SH-SY5Y (cell line): ENCODE measurements around the gene TSPAN8.

Experiments
- GATA2 ChIP-seq: IDR thresholded peaks from 2 replicates; pipeline ENCODE4 v1.6.1; 2011; ENCODE audit warnings: mild to moderate bottlenecking, low read depth, low read length
- GATA3 ChIP-seq: IDR thresholded peaks from 2 replicates; pipeline ENCODE4 v1.6.1; 2011; ENCODE audit warnings: low read depth, mild to moderate bottlenecking, low read length, moderate library complexity

DNA sequence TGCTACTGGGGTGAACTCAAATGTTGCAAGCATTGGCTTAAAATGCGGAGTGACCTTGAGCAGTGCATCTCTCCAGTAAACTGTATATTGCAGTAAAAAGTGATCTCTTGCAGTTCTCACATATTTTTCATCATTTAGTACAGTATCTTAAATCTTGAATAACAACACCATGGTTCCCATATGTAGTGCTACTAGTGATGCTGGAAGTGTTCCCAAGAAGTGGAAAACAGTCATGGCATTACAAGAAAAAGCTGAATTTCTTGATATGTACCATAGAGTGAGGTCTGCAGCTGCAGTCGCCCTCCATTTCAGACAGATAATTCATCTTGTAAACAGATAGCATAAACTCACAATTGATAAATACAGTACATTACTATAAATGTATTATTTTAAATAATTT lies 42.9 kb upstream of the TSPAN8 start:
- TF ChIP-seq GATA2 (no peak), GATA3 (no peak)
